Measurements from ENCODE around the gene MAGEA11.
"Not testable (repeated sequence)": the region's sequence is repeated elsewhere in the genome, so short reads cannot be mapped to it uniquely, and the experiment has no call there.

Gene MAGEA11

GRCh38 chrX:149711545-149712236 is at the start of gene MAGEA11:
TSS of gene MAGEA11 (plus strand) at chrX:149712060. CDS start at chrX:149713160, 1,100 bp downstream.
- no peak for DNase-seq (ENCODE audit: low read depth)

- not testable (repeated sequence) for DNase-seq (ENCODE audit: low read depth)
These were observed 36.8 kb upstream of the MAGEA11 start for GRCh38 chrX:149675088-149675487.

GRCh38 chrX:149675554-149675953 is 36.3 kb upstream of the MAGEA11 start:
- DNase-seq (ENCODE audit: low read depth), result not testable (repeated sequence)

- not testable (repeated sequence) for DNase-seq (ENCODE audit: low read depth)
These were observed 32.6 kb upstream of the MAGEA11 start for GRCh38 chrX:149679164-149679678.

- no peak for DNase-seq (ENCODE audit: low read depth)
These were observed 30.7 kb upstream of the MAGEA11 start for GRCh38 chrX:149681182-149681581.

- no peak for DNase-seq (ENCODE audit: low read depth)
These were observed 29.8 kb upstream of the MAGEA11 start for GRCh38 chrX:149682031-149682430.

- no peak for DNase-seq (ENCODE audit: low read depth)
These were observed 28.6 kb upstream of the MAGEA11 start for GRCh38 chrX:149682956-149683947.

GRCh38 chrX:149683966-149684730 is 27.7 kb upstream of the MAGEA11 start:
- no peak for DNase-seq (ENCODE audit: low read depth)

GRCh38 chrX:149687991-149688390 is 23.9 kb upstream of the MAGEA11 start:
- no peak for DNase-seq (ENCODE audit: low read depth)

GRCh38 chrX:149688552-149688951 is 23.3 kb upstream of the MAGEA11 start:
- no peak for DNase-seq (ENCODE audit: low read depth)

GRCh38 chrX:149691794-149692193 is 20.1 kb upstream of the MAGEA11 start:
- DNase-seq (ENCODE audit: low read depth), result no peak

- not testable (repeated sequence) for DNase-seq (ENCODE audit: low read depth)
These were observed 19.1 kb upstream of the MAGEA11 start for GRCh38 chrX:149692686-149693272.

- DNase-seq (ENCODE audit: low read depth), result peak; percentile 8
These were observed 12.1 kb upstream of the MAGEA11 start for GRCh38 chrX:149699761-149700160.

GRCh38 chrX:149704664-149705063 is 7.2 kb upstream of the MAGEA11 start:
- no peak for DNase-seq (ENCODE audit: low read depth)

GRCh38 chrX:149707147-149707901 is 4.5 kb upstream of the MAGEA11 start:
- no peak for DNase-seq (ENCODE audit: low read depth)

GRCh38 chrX:149712831-149713230 is 971 bp downstream of the MAGEA11 start:
- no peak for DNase-seq (ENCODE audit: low read depth)

GRCh38 chrX:149713279-149714050 is 1.6 kb downstream of the MAGEA11 start:
- no peak for DNase-seq (ENCODE audit: low read depth)

- DNase-seq (ENCODE audit: low read depth), result no peak
These were observed 3.6 kb downstream of the MAGEA11 start for GRCh38 chrX:149715468-149715867.

- DNase-seq (ENCODE audit: low read depth), result no peak
These were observed 4.8 kb downstream of the MAGEA11 start for GRCh38 chrX:149716632-149717031.

- no peak for DNase-seq (ENCODE audit: low read depth)
These were observed 5.9 kb downstream of the MAGEA11 start for GRCh38 chrX:149717803-149718202.
